IMR-90 (cell line): ENCODE measurements around the gene AGAP1. TPM values are rescaled to one million over a fixed set of nuclear protein-coding genes. Genes with fewer than 3 reads are reported as not detected.

Source experiments
- ATAC-seq: fragments of 200-7000 bp; cut with Tn5 transposase; 2 replicates; pipeline ENCODE4 v1.9.1; 2020; ENCODE audit warnings: low read depth, mild to moderate bottlenecking, moderate library complexity
- BruUV-seq: library from RNA; stranded (reverse); fragments of 400-500 nt; replicated peaks from 2 replicates; lab custom pipeline; 2021; lab: Mats Ljungman, UMichigan
- CTCF ChIA-PET: fragments of 300-600 bp; formaldehyde crosslinking; extraction: SDS; loops from one replicate; lab custom pipeline; 2021; ENCODE audit warnings: antibody characterized with exemption; lab: Yijun Ruan, JAX
- POLR2A ChIA-PET: fragments of 300-600 bp; sonication (Branson Sonifier 250); formaldehyde crosslinking; loops from one replicate; lab custom pipeline; 2022; ENCODE audit warnings: antibody characterized with exemption; ENCODE audit not compliant: unreplicated experiment; lab: Charles Lee
- DNase-seq: peaks from one replicate; pipeline ENCODE4 v3.0.0; 2013
- H2AFZ ChIP-seq: replicated peaks from 2 replicates; pipeline ENCODE3; 2013; ENCODE audit warnings: low read length, mild to moderate bottlenecking; ENCODE audit not compliant: poor library complexity
- H2AK5ac ChIP-seq: 2 replicates; pipeline ENCODE4 v1.6.1; 2013; ENCODE audit warnings: low read depth, low read length, inconsistent platforms
- H2AK9ac ChIP-seq: replicated peaks from 2 replicates; pipeline ENCODE3; 2013; ENCODE audit warnings: mild to moderate bottlenecking, low read depth, low read length, moderate library complexity; ENCODE audit not compliant: poor library complexity
- H2BK120ac ChIP-seq: 2 replicates; pipeline ENCODE4 v1.6.1; 2013; ENCODE audit warnings: low read depth, low read length, inconsistent platforms
- H2BK15ac ChIP-seq: 3 replicates; pipeline ENCODE4 v1.6.1; 2013; ENCODE audit warnings: low read depth, low read length, inconsistent platforms
- H2BK20ac ChIP-seq: 2 replicates; pipeline ENCODE4 v1.6.1; 2013; ENCODE audit warnings: low read depth, mild to moderate bottlenecking, inconsistent platforms, low read length, moderate library complexity
- H2BK5ac ChIP-seq: 2 replicates; pipeline ENCODE4 v1.6.1; 2013; ENCODE audit warnings: mild to moderate bottlenecking, low read depth, low read length, inconsistent platforms; ENCODE audit not compliant: poor library complexity, severe bottlenecking
- H3K14ac ChIP-seq: replicated peaks from 2 replicates; pipeline ENCODE4 v1.6.1; 2013; ENCODE audit warnings: low read depth, low read length, inconsistent platforms
- H3K18ac ChIP-seq: 2 replicates; pipeline ENCODE4 v1.6.1; 2013; ENCODE audit warnings: low read depth, low read length, control low read depth
- H3K23ac ChIP-seq: 2 replicates; pipeline ENCODE4 v1.6.1; 2013; ENCODE audit warnings: low read depth, low read length, inconsistent platforms
- H3K27ac ChIP-seq: 2 replicates; pipeline ENCODE4 v1.5.1; 2013; ENCODE audit warnings: mild to moderate bottlenecking, control low read depth, low read length; ENCODE audit not compliant: insufficient read depth
- H3K27me3 ChIP-seq: 2 replicates; pipeline ENCODE4 v1.6.1; 2013; ENCODE audit warnings: low read length; ENCODE audit not compliant: control insufficient read depth, insufficient read depth
- H3K36me3 ChIP-seq: 2 replicates; pipeline ENCODE4 v1.6.1; 2013; ENCODE audit warnings: low read length, mixed read lengths; ENCODE audit not compliant: control insufficient read depth, insufficient read depth
- H3K4ac ChIP-seq: 2 replicates; pipeline ENCODE4 v1.6.1; 2013; ENCODE audit warnings: low read depth, low read length, inconsistent platforms
- H3K4me1 ChIP-seq: 2 replicates; pipeline ENCODE4 v1.6.1; 2013; ENCODE audit warnings: low read length, mixed read lengths; ENCODE audit not compliant: control insufficient read depth, insufficient read depth
- H3K4me2 ChIP-seq: 2 replicates; pipeline ENCODE4 v1.6.1; 2013; ENCODE audit warnings: low read depth, mild to moderate bottlenecking, control low read depth, low read length, moderate library complexity
- H3K4me3 ChIP-seq: 2 replicates; pipeline ENCODE4 v1.5.1; 2013; ENCODE audit warnings: low read depth, mild to moderate bottlenecking, control low read depth, low read length, moderate library complexity; ENCODE audit not compliant: insufficient read depth
- H3K56ac ChIP-seq: 2 replicates; pipeline ENCODE4 v1.6.1; 2013; ENCODE audit warnings: low read length, inconsistent platforms; ENCODE audit not compliant: insufficient read depth; ENCODE audit errors: extremely low read depth
- H3K79me1 ChIP-seq, 2 experiments: 2 replicates each; pipeline ENCODE4 v1.6.1; 2013; ENCODE audit warnings: low read length in 2 of 2, inconsistent platforms in 1 of 2, low read depth in 1 of 2
- H3K9ac ChIP-seq: 2 replicates; pipeline ENCODE4 v1.6.1; 2013; ENCODE audit warnings: low read depth, low read length, control low read depth
- H3K9me1 ChIP-seq: 2 replicates; pipeline ENCODE4 v1.6.1; 2013; ENCODE audit warnings: low read length, inconsistent platforms; ENCODE audit not compliant: insufficient read depth
- H3K9me3 ChIP-seq: 2 replicates; pipeline ENCODE4 v1.6.1; 2013; ENCODE audit warnings: low read length; ENCODE audit not compliant: control insufficient read depth, insufficient read depth
- H4K20me1 ChIP-seq: 2 replicates; pipeline ENCODE4 v1.6.1; 2013; ENCODE audit warnings: low read length, inconsistent platforms; ENCODE audit not compliant: insufficient read depth
- H4K5ac ChIP-seq: 2 replicates; pipeline ENCODE4 v1.6.1; 2013; ENCODE audit warnings: mild to moderate bottlenecking, low read depth, low read length, control low read depth
- H4K8ac ChIP-seq, 2 experiments: 2 replicates each; pipeline ENCODE4 v1.6.1; 2013; ENCODE audit warnings: low read depth in 2 of 2, low read length in 2 of 2, control low read depth in 1 of 2, inconsistent platforms in 1 of 2
- H4K91ac ChIP-seq: 2 replicates; pipeline ENCODE4 v1.6.1; 2013; ENCODE audit warnings: low read depth, low read length, inconsistent platforms; ENCODE audit not compliant: insufficient read depth
- BHLHE40 ChIP-seq: fragments of 150-350 bp; IDR thresholded peaks from 2 replicates; pipeline ENCODE4 v1.6.1; 2016; ENCODE audit warnings: mild to moderate bottlenecking, low read depth, low read length
- CHD1 ChIP-seq: IDR thresholded peaks from 2 replicates; pipeline ENCODE4 v1.6.1; 2012; ENCODE audit warnings: low read depth, low read length, improper control_type of control experiment
- FOS ChIP-seq: fragments of 150-350 bp; IDR thresholded peaks from 2 replicates; pipeline ENCODE4 v1.6.1; 2016; ENCODE audit warnings: low read depth, low read length
- MAFK ChIP-seq: IDR thresholded peaks from 2 replicates; pipeline ENCODE4 v1.6.1; 2012; ENCODE audit warnings: low read depth, low read length, improper control_type of control experiment
- MAZ ChIP-seq: IDR thresholded peaks from 2 replicates; pipeline ENCODE4 v1.6.1; 2012; ENCODE audit warnings: low read depth, mild to moderate bottlenecking, low read length, improper control_type of control experiment, moderate library complexity, borderline replicate concordance
- MXI1 ChIP-seq: IDR thresholded peaks from 2 replicates; pipeline ENCODE4 v1.6.1; 2012; ENCODE audit warnings: low read depth, mild to moderate bottlenecking, low read length, moderate library complexity, borderline replicate concordance
- POLR2A ChIP-seq: IDR thresholded peaks from 2 replicates; pipeline ENCODE4 v1.6.1; 2012; ENCODE audit warnings: mild to moderate bottlenecking, low read depth, low read length
- SMC3 ChIP-seq: fragments of 150-350 bp; IDR thresholded peaks from 2 replicates; pipeline ENCODE4 v1.6.1; 2016; ENCODE audit warnings: low read depth, mild to moderate bottlenecking, antibody characterized with exemption, low read length, moderate library complexity
- whole genome bisulfite sequencing, 2 experiments: methylation state at CpG; one replicate each; pipeline versions ENCODE4 v1.1.5 to v1.1.7; 2013; ENCODE audit warnings: missing lambda C conversion rate in 2 of 2; ENCODE audit not compliant: insufficient read length in 1 of 2; ENCODE audit errors: extremely low coverage in 2 of 2; 5-methylcytosine and 5-hydroxymethylcytosine counted together
- dilution Hi-C: fragments of 300-500 bp; cut with HindIII; formaldehyde crosslinking; loops from one replicate; pipeline ENCODE4 v1.14.3; 2018; ENCODE audit warnings: low sequenced_read_pairs; ENCODE audit not compliant: unreplicated experiment
- in situ Hi-C: fragments of 300-500 bp; cut with MboI; formaldehyde crosslinking; loops from 3 replicates; pipeline ENCODE4 v1.14.3; 2019; ENCODE audit warnings: low sequenced_read_pairs, inconsistent platforms, mixed read lengths
- intact Hi-C: fragments of 100-400 bp; cut with micrococcal nuclease; formaldehyde crosslinking; loops from 2 replicates; pipeline ENCODE4 v1.10.0; 2022
- polyA plus RNA-seq, 3 experiments: library from polyadenylated mRNA; depleted of rRNA; stranded (reverse); fragments of >200 nt; gene quantifications; 2 replicates each; pipeline ENCODE4 v1.2.3, GENCODE V29; 2012; ENCODE audit warnings: low replicate concordance in 1 of 3
- total RNA-seq: library from RNA; depleted of rRNA; stranded (reverse); fragments of >200 nt; gene quantifications from 2 replicates; pipeline ENCODE4 v1.2.3, GENCODE V29; 2012
- TF ChIP-seq, protein P1 (sequence below): conservative IDR thresholded peaks from 2 replicates; pipeline ENCODE4 v1.5.1; 2012; ENCODE audit warnings: mild to moderate bottlenecking, low read depth, low read length, improper control_type of control experiment
- TF ChIP-seq, protein P2 (sequence below): fragments of 150-350 bp; IDR thresholded peaks from 2 replicates; pipeline ENCODE4 v1.6.1; 2016; ENCODE audit warnings: low read depth, mild to moderate bottlenecking, low read length, moderate library complexity, borderline replicate concordance

AGAP1 gene
- total and polyA plus RNA-seq, 2 of the 4 experiments (the other 2 are of a cell fraction) = 15.1 to 16.4 TPM

DNA sequence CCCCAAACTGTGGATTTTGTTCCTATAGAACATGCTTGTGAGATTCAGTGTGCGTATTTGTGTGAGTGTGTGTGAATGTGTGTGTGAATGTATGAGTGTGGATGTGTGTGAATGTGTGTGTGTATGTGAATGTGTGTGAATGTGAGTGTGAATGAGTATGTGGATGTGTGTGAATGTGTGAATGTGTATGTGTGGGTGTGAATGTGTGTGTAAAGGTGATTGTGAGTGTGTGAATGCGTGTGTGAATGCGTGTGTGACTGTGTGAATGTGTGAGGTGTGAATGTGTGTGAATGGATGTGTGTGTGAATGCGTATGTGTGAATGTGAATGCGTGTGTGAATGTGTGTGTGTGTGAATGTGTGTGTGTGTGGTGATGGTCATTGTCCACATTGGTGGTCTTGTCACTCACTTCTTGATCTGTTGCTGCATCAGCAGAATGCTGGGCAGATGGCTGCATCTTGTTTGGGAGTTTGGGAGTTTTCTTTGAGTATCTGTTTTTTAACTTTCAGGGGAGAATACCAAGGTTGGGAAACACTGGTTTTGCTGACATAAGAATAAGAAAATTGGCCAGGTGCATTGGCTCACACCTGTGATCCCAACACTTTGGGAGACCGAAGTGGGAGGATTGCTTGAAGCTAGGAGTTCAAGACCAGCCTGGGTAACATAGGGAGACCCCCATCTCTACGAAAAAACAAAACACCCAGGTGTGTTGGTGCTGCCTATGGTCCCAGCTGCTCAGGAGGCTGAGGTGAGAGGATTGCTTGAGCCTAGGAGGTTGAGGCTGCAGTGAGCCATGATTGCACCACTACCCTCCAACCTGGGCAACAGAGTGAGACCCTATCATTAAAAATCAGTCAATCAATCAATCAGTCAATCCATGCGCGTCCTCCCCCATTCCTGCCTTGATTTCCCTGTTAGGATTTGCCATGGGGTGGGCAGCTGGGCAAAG, 18.2 kb downstream of the AGAP1 start (continued):
- TF ChIP-seq CHD1 (no peak), SMC3 (no peak), MAZ (no peak)

DNA sequence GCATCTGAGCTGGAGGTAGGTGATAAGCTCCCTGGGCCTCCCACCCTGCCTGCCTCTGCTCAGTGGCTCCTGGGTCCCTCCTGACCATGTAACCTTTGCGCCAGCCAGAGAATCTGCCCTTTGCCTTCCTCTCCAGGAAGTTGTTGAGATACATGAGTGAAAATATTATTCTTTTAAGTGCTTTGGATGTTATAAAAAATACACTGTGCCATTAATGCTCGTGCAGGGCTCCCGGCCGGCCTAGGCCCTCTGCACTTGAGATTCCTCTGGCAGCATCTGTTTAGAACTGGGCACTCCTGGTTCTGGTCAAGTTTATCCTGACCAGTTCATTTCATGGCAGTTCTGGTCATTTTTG, 18.8 kb downstream of the AGAP1 start:
- H2BK120ac ChIP-seq = no peak overlapping the region
- H3K9me1 ChIP-seq = peaks cover 5% of the 10 kb centered on the region
- no peak overlapping the region for H2BK5ac ChIP-seq
- WGBS, 2 experiments = 83% methylated on average over 3 of the region's 4 CpGs; no CpG with 5 or more reads in 1 of the 2 experiments
- H2BK20ac ChIP-seq = no peak overlapping the region
- peaks cover 31 to 73% of the 10 kb centered on the region in 2 experiments for H3K79me1 ChIP-seq
- H4K91ac ChIP-seq = no peak overlapping the region
- ChIA-PET POLR2A (interaction anchor here (0.7 kb wide), 1 partner anchor 342 kb away, joined by 4 read pairs; no protein-coding TSS in a partner anchor), CTCF (no interaction called here)
- H3K23ac ChIP-seq = no peak overlapping the region
- H2BK15ac ChIP-seq = no peak overlapping the region
- no peaks in the 10 kb centered on the region for H3K27me3 ChIP-seq
- H3K9ac ChIP-seq = no peak overlapping the region
- no peak overlapping the region for H3K4ac ChIP-seq
- BruUV-seq = no TSS peak
- H4K8ac ChIP-seq = no peak overlapping the region
- DNase-seq (no peak), ATAC-seq (no peak)
- no peak overlapping the region for H3K27ac ChIP-seq
- H3K4me2 ChIP-seq = no peak overlapping the region
- H3K4me1 ChIP-seq = peaks cover 8% of the 10 kb centered on the region; the same call in 1 of the 2 replicates
- H3K36me3 ChIP-seq = no peaks in the 10 kb centered on the region
- no peak overlapping the region for H3K18ac ChIP-seq
- TF ChIP-seq, protein P1, sequence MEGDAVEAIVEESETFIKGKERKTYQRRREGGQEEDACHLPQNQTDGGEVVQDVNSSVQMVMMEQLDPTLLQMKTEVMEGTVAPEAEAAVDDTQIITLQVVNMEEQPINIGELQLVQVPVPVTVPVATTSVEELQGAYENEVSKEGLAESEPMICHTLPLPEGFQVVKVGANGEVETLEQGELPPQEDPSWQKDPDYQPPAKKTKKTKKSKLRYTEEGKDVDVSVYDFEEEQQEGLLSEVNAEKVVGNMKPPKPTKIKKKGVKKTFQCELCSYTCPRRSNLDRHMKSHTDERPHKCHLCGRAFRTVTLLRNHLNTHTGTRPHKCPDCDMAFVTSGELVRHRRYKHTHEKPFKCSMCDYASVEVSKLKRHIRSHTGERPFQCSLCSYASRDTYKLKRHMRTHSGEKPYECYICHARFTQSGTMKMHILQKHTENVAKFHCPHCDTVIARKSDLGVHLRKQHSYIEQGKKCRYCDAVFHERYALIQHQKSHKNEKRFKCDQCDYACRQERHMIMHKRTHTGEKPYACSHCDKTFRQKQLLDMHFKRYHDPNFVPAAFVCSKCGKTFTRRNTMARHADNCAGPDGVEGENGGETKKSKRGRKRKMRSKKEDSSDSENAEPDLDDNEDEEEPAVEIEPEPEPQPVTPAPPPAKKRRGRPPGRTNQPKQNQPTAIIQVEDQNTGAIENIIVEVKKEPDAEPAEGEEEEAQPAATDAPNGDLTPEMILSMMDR = no peak
- TF ChIP-seq MXI1 (no peak), MAFK (no peak), MAZ (no peak), CHD1 (no peak), POLR2A (no peak), BHLHE40 (no peak), FOS (no peak)
- TF ChIP-seq, protein P2, sequence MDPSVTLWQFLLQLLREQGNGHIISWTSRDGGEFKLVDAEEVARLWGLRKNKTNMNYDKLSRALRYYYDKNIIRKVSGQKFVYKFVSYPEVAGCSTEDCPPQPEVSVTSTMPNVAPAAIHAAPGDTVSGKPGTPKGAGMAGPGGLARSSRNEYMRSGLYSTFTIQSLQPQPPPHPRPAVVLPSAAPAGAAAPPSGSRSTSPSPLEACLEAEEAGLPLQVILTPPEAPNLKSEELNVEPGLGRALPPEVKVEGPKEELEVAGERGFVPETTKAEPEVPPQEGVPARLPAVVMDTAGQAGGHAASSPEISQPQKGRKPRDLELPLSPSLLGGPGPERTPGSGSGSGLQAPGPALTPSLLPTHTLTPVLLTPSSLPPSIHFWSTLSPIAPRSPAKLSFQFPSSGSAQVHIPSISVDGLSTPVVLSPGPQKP = no peak
- no peak overlapping the region for H2AFZ ChIP-seq
- H2AK9ac ChIP-seq = no peak overlapping the region
- peaks cover 56% of the 10 kb centered on the region for H4K20me1 ChIP-seq
- in situ Hi-C loops = no loop called here
- no peak overlapping the region for H4K5ac ChIP-seq
- dilution Hi-C loops = no loop called here
- no peaks in the 10 kb centered on the region for H3K9me3 ChIP-seq
- no peak overlapping the region for H3K14ac ChIP-seq
- intact Hi-C loops = no loop called here
- H3K4me3 ChIP-seq = no peak overlapping the region
- H2AK5ac ChIP-seq = no peak overlapping the region
- H3K56ac ChIP-seq = no peak overlapping the region
